Psoas muscle (tissue), 8 donors: Measurements from ENCODE around the gene SAMD4B. TPM values are rescaled to one million over a fixed set of nuclear protein-coding genes. Genes with fewer than 3 reads are reported as not detected.

Experiments used
- ATAC-seq, 4 donors: fragments of 200-7000 bp; cut with Tn5 transposase; one replicate each; pipeline ENCODE4 v1.9.1; 2020; ENCODE audit warnings: moderate library complexity in 3 of 4, mild to moderate bottlenecking in 2 of 4
- DNase-seq, 2 donors: peaks; one replicate each; pipeline ENCODE4 v3.0.0-alpha.2; 2020
- H3K27ac ChIP-seq: fragments of 200-600 bp; one replicate; pipeline ENCODE4 v1.8.0; 2022
- H3K27me3 ChIP-seq, 3 donors: fragments of 200-600 bp in 1 of 3; one replicate each; pipeline versions ENCODE4 v1.6.1 to v1.8.0; 2013 to 2022; ENCODE audit warnings: low read length in 2 of 3, mild to moderate bottlenecking in 2 of 3, moderate library complexity in 1 of 3; ENCODE audit not compliant: insufficient read depth in 3 of 3
- H3K36me3 ChIP-seq, 2 donors: fragments of 200-600 bp in 1 of 2; one replicate each; pipeline versions ENCODE4 v1.6.1 to v1.8.0; 2013 to 2022; ENCODE audit warnings: low read depth in 1 of 2, mild to moderate bottlenecking in 1 of 2, moderate library complexity in 1 of 2; ENCODE audit not compliant: insufficient read depth in 1 of 2
- H3K4me1 ChIP-seq: fragments of 200-600 bp; one replicate; pipeline ENCODE4 v1.8.0; 2022
- H3K4me3 ChIP-seq: fragments of 200-600 bp; one replicate; pipeline ENCODE4 v1.8.0; 2022; ENCODE audit warnings: mild to moderate bottlenecking
- H3K9me3 ChIP-seq: fragments of 200-600 bp; one replicate; pipeline ENCODE4 v1.8.0; 2022
- WGBS, 3 donors: extraction: QIAGEN DNeasy Blood & Tissue Kit; methylation state at CpG; one replicate each; pipeline versions ENCODE4 v1.1.6 to v1.1.7; 2013; 5-methylcytosine and 5-hydroxymethylcytosine counted together
- intact Hi-C, 2 donors: fragments of 100-400 bp; cut with DNase I; formaldehyde crosslinking; loops; one replicate each; pipeline versions ENCODE4 v1.11.0 to v1.14.2; 2022
- polyA plus RNA-seq, 3 donors: library from polyadenylated mRNA; stranded (reverse); fragments of 200-250 nt; gene quantifications; one replicate each; pipeline ENCODE4 v1.2.3, GENCODE V29; 2013
- total RNA-seq, 4 donors: library from RNA; stranded (reverse); fragmentation: NEBNext Ultra II Directional in 2 of 4; extraction: Animal tissue kit (Norgen Biotek cat#: 25700) in 2 of 4; gene quantifications; one replicate each; pipeline versions ENCODE4 v1.2.1 to v1.2.4, GENCODE V29; 2021 to 2023
- TF ChIP-seq, protein P1 (sequence below): fragments of 200-600 bp; IDR thresholded peaks from one replicate; pipeline ENCODE4 v1.8.0; 2022; ENCODE audit warnings: antibody characterized with exemption
- donor health status: healthy with polysubstance abuse.
- donor health status: DM: no; HTN: no; CAD: no; lungs with moderate emphysema.
- donor health status: Bipolar disorder and iron deficiency.
- donor health status: healthy.
- donor health status: DM: yes; HTN: yes; CAD: no.
- donor health status: DM: no; HTN: no; CAD: no.
- donor health status: DM: no; HTN: no; CAD: no.
- donor health status: DM: yes; HTN: yes; CAD: no.

SAMD4B gene
- total and polyA plus RNA-seq, 7 donors = 34.7 to 97.5 (median 58.4) TPM

DNA sequence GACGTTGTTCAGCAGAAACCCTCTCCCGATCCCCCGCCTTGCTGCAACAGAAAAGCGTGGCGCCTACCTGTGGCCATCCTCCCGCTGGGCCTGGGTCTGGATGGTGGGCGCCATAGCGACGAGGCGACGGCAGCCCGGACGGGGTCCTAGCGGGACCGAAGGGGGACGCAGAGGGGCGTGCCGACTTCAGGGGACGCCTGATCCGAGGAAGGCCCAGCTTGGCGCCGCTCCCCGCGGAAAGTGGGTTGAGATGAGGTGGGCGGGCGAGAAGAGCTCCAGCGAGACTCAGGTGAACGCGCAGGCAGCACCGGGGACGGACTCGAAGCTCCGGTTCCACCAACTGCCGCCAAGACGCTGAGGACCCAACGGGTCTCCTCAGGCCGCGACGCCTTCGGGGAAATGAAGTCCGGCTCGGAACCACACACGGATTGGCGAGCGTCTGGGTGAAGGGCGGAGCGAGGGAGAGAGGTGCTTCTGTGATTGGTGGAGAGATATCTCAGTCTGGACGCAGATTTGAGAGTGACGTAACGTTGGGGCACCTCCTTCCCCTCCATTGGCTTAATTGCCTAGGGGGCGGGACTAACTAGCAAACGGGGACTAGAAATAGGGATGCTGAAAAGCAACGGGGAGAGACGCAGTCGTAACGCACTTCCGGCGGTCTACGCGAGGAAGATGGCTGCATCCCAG, 48.7 kb downstream of the SAMD4B start, which contains the start of the genes MED29 and PAF1:
TSS of gene MED29 (plus strand) at position 628 of the 687 bp plus-strand sequence. CDS start at position 673, 45 bp downstream.
TSS of gene PAF1 (minus strand) at position 356 of the 687 bp plus-strand sequence. CDS start at position 114, 242 bp downstream.
- Histone ChIP-seq H3K27me3 (no peaks in the 10 kb centered on the region), H3K9me3 (no peaks in the 10 kb centered on the region), H3K4me3 (peak within 1 kb of the TSS; percentile 77), H3K4me1 (peaks cover 18% of the 10 kb centered on the region), H3K27ac (peak within 1 kb of the TSS; percentile 89), H3K36me3 (peaks cover 0 to 67% of the 10 kb centered on the region in 2 donors)
- intact Hi-C loops = loop anchor here (2.0 to 5.0 kb wide), 2 partner anchors 44 to 49 kb away; partner anchors contain the start of genes RPS16 (in 1 of the 2) and SAMD4B (in 1 of the 2)
- 0% methylated on average over 57 to 60 of the region's 60 CpGs for WGBS, 3 donors
- DNase-seq (peak; percentile 96 to 99), ATAC-seq (peak; percentile 95 to 97 (median 96))
- TF ChIP-seq, protein P1, sequence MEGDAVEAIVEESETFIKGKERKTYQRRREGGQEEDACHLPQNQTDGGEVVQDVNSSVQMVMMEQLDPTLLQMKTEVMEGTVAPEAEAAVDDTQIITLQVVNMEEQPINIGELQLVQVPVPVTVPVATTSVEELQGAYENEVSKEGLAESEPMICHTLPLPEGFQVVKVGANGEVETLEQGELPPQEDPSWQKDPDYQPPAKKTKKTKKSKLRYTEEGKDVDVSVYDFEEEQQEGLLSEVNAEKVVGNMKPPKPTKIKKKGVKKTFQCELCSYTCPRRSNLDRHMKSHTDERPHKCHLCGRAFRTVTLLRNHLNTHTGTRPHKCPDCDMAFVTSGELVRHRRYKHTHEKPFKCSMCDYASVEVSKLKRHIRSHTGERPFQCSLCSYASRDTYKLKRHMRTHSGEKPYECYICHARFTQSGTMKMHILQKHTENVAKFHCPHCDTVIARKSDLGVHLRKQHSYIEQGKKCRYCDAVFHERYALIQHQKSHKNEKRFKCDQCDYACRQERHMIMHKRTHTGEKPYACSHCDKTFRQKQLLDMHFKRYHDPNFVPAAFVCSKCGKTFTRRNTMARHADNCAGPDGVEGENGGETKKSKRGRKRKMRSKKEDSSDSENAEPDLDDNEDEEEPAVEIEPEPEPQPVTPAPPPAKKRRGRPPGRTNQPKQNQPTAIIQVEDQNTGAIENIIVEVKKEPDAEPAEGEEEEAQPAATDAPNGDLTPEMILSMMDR = no peak

DNA sequence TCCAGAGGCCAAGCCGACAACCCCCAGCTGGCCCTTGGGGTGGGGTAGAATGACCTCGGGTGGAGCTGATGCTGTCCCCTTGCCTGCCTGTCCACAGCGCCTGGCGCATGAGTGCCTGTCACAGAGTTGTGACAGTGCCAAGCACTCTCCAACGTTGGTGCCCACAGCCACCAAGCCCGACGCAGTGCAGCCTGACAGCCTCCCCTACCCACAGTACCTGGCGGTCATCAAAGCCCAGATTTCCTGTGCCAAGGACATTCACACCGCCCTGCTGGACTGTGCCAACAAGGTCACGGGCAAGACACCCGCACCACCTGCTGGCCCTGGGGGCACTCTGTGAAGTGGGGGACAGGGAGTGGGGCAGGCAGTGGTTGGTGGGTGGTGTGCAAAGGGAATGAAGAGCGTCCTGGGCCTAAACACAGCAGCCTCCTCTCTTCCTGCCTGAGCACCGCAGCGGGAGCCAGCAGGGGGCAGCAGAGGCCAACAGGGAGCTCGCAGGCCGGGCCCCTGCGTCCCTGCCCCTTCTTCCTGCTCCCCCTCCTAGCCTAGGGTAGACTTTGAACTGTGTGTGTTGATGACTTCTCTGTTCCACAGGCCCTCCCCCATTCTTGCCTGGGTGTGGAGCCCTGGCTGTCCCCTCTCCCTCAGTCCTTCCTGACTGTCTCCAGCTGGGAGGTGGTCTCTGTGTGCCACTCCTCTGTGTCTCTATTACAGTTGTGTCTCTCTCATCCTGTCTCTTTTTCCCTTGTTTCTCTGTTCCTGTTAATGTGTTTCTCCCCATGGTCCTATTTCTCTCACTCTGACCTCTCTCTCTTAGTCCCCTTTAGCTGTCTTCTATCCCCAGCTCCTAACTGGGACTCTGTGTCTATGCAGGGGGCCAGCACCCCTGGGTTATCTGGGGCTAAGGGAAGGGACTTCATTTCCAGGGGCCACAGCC, 55.4 kb downstream of the SAMD4B start:
- intact Hi-C loops = loop anchor here (1.0 to 5.0 kb wide), 3 partner anchors 14 to 55 kb away; partner anchors contain the start of genes PLEKHG2 (in 1 of the 2) and SAMD4B (in 1 of the 2)
- TF ChIP-seq, protein P1 = peak; percentile 98
- ATAC-seq (peak; percentile 75 to 84 (median 80)), DNase-seq (peak; percentile 92 to 96)
- Histone ChIP-seq H3K27ac (peak overlapping the region; percentile 84), H3K4me1 (peaks cover 26% of the 10 kb centered on the region), H3K9me3 (no peaks in the 10 kb centered on the region), H3K27me3 (no peaks in the 10 kb centered on the region), H3K4me3 (peak overlapping the region; percentile 33), H3K36me3 (peaks cover 0 to 29% of the 10 kb centered on the region in 2 donors)
- WGBS, 3 donors = 5 to 21% (median 9%) methylated on average over 14 to 17 of the region's 17 CpGs

DNA sequence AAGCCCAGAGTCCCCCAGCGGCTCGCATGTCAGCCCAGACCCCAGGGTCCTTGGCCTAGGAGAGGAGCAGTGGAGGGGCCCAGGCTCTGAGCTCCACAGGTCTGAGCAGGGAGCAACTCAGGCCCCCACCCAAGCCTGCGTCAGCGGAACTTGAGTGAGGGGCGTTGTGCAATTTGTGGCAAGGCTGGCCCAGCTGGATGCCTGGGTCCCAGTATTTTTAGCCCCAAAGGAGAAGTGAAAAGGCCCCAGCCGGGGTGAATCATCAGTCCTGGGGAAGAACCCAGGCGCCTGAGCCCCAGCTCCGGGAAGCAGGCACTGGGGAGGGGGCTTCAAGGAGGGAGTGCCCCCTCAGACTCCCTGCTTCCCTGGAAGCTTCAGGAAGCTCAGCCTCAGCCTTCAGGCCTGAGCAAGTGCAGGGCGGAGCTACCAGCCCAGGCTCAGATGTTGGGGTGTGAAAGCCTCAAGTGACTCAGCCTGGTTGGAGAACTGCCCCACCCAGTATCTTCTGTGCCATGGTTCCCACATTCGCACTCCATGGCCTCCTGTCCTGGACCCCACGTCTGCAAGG, 56.2 kb downstream of the SAMD4B start:
- DNase-seq (peak; percentile 80 to 86), ATAC-seq (peak in 1 of 4 donors; percentile 7)
- Histone ChIP-seq H3K27me3 (no peaks in the 10 kb centered on the region), H3K9me3 (no peaks in the 10 kb centered on the region), H3K4me3 (no peak overlapping the region), H3K27ac (peak overlapping the region; percentile 84), H3K4me1 (peaks cover 26% of the 10 kb centered on the region), H3K36me3 (peaks cover 0 to 26% of the 10 kb centered on the region in 2 donors)
- WGBS, 3 donors = 77 to 86% (median 77%) methylated on average over 11 of the region's 11 CpGs
- TF ChIP-seq, protein P1 = no peak
- intact Hi-C loops = loop anchor here (2.0 to 5.0 kb wide), 2 partner anchors 14 to 56 kb away; partner anchors contain the start of genes PLEKHG2 (in 1 of the 2) and SAMD4B (in 1 of the 2)

DNA sequence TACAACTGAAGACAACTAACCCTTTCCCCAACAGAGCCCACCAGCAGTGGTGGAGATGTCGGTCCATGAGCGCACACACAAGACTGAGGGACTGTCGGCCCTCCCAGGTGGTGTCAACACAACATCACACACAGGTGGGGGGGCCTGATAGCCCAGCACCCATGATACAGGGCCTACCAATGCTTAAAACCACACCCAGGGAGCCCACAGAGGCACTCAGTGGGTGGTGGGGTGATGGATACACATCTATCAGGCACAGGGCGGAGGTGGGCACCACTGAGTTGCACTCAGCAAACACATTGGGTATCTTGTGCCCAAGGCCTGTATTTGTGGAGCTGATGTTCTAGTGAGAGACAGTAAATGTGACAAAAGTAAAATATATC, 57.4 kb downstream of the SAMD4B start:
- H3K4me1 ChIP-seq = peaks cover 30% of the 10 kb centered on the region
- no peak overlapping the region for H3K4me3 ChIP-seq
- H3K36me3 ChIP-seq = peaks cover 0 to 14% of the 10 kb centered on the region in 2 donors
- TF ChIP-seq, protein P1 = no peak
- WGBS, 3 donors = 91 to 95% (median 94%) methylated on average over 4 of the region's 4 CpGs
- peak overlapping the region; percentile 41 for H3K27ac ChIP-seq
- no peak for ATAC-seq
- no peaks in the 10 kb centered on the region for H3K27me3 ChIP-seq
- intact Hi-C loops = loop anchor here (2.0 to 5.0 kb wide), 2 partner anchors 13 to 57 kb away; partner anchors contain the start of genes PLEKHG2 (in 1 of the 2) and SAMD4B (in 1 of the 2)
- H3K9me3 ChIP-seq = no peaks in the 10 kb centered on the region
- DNase-seq = no peak
